ENCODE measurements around the gene TMCO1.
"Not testable (repeated sequence)": the region's sequence is repeated elsewhere in the genome, so short reads cannot be mapped to it uniquely, and the experiment has no call there.

The TMCO1 gene

GRCh38 chr1:165744913-165745312, 23.8 kb downstream of the TMCO1 start:
- not testable (repeated sequence) for DNase-seq

DNA sequence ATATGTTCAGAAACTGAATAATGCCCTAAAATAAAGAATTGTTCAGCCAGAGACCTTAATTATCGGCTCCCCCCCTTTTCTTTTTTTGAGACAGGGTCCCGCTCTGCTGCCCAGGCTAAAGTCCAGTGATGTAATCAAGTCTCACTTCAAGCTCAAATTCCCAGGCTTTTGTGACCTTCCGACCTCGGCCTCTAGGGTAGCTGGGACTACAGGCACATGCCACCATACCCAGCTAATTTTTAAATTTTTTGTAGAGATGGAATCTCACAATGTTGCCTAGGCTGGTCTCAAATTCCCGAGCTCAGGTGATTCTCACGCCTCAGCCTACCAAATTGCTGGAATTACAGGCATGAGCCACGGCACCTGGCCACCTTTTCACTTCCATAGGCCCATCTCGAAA, 26.5 kb downstream of the TMCO1 start:
- DNase-seq: no peak

DNA sequence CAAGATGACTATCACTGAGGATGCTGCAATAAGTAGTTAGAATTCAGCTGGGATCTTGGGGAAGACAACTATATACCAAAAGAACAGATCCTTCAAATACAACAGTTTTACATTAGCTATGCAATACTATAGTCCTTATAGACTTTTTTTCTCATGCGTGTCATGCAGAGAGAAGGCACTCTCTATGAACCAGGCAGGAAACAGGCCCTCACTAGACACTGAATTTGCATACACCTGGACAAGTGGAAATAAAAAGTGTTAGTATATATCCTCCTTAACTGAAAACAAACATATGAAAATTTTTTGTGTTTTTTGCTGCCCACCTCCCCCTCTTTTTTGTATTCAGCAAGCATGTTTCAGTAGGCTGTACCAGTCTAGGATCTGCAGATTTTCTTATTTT, 29.9 kb downstream of the TMCO1 start:
- DNase-seq: no peak

- DNase-seq: no peak
These were observed 31.5 kb downstream of the TMCO1 start for GRCh38 chr1:165737196-165737595.

DNA sequence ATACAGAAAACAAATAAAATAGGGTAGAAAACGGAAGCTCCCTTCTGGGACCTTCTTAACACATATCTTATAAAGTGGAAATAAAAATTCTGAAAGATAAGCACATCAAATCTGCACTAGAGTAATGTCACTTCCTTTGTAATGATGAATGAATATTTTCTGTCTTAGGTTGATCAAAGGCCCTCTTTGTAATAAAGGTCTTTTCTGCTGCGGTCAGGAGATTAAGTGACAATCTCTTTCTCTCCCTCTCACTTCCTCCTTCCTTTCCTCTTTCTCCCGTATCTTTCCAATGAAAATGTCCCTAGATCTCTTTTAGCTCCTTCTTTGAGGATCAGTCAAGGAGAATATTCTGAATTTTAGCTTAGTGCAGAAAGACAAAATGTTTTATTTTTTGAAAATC, 33.8 kb downstream of the TMCO1 start:
- DNase-seq: no peak

GRCh38 chr1:165726841-165727240, 41.8 kb downstream of the TMCO1 start:
- no peak for DNase-seq

GRCh38 chr1:165726169-165726568, 42.5 kb downstream of the TMCO1 start:
- no peak for DNase-seq

GRCh38 chr1:165717918-165718515, 50.7 kb downstream of the TMCO1 start:
- DNase-seq: peak; percentile 8 to 50

DNA sequence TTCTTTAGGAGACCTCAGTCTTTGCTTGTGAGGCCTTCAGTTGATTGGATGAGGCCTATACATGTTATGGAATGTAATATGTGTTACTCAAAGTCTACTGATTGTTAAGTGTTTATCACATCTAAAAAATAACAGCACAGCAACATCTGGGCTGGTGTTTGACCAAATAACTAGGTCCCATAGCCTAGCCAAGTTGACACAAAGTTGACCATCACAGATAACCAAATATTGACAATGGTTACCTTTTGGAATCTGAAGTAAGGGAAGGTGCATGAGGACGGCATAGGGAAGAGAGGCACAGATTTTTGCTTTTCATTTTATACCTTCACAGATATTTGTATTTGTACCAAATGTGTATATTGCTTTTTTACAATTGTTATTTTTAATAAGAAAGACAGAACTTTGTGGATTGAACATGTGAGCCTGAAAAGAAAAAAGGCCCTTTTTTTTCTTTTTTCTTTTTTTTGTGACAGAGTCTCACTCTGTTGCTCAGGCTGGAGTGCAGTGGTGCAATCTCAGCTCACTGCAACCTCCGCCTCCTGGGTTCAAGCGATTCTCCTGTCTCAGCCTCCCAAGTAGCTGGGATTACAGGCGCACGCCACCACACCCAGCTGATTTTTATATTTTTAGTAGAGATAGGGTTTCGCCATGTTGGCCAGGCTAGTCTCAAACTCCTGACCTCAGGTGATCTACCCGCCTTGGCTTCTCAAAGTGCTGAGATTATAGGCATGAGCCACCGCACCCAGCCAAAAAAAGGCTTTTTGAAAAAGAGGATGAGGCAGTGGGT, 52.2 kb downstream of the TMCO1 start:
- DNase-seq: not testable (repeated sequence)

- no peak for DNase-seq
These were observed 55.9 kb downstream of the TMCO1 start for GRCh38 chr1:165712764-165713163.

DNA sequence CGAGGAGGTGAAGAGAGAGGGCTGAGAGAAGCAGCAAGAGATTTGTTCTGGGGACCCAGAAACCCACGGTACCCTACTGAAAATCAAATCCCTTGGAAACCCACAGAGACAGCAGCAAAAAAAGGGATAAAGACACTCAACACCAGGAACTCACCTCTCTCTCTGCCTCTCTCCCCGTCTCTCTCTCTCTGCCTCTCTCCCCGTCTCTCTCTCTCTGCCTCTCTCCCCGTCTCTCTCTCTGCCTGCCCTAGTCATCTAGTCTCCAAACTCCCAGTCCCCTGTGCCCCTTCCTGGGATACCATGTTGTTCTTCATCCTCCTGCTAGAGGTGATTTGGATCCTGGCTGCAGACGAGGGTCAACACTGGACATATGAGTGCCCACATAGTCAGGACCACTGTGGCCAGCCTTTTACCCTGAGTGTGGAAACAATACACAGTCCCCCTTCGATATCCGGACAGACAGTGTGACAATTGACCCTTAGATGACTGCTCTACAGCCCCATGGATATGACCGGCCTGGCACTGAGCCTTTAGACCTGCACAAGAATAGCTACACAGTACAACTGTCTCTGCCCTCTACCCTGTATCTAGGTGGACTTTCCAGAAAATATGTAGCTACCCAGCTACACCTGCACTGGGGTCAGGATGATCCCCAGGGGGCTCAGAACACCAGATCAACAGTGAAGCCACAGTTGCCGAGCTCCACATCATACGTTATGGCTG, 60.5 kb downstream of the TMCO1 start:
- no peak for DNase-seq

GRCh38 chr1:165703648-165704047, 65.0 kb downstream of the TMCO1 start:
- DNase-seq: no peak

- DNase-seq: not testable (repeated sequence)
These were observed 66.7 kb downstream of the TMCO1 start for GRCh38 chr1:165701922-165702321.

GRCh38 chr1:165699577-165699976, 69.1 kb downstream of the TMCO1 start:
- DNase-seq: no peak

DNA sequence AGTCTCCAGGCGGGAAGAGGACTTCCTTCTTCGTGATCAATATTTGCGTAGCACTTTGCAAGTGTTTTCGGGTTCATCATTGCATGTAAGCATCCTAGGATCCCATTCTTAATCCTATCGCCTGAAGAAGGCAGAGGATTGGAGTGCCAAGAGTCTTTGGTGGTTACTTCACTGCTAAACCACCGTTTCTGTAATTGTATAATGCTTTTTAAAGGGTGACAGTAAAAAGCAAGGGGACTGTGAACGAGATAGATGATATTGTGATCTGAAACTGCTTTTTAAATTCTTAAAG, 70.0 kb downstream of the TMCO1 start:
- DNase-seq: no peak

GRCh38 chr1:165697881-165698760, 70.5 kb downstream of the TMCO1 start, which contains the start of gene ALDH9A1:
ALDH9A1 (minus strand) TSS chr1:165698562; CDS start chr1:165698558, 4 bp downstream.
- DNase-seq: peak; percentile 82 to 89

DNA sequence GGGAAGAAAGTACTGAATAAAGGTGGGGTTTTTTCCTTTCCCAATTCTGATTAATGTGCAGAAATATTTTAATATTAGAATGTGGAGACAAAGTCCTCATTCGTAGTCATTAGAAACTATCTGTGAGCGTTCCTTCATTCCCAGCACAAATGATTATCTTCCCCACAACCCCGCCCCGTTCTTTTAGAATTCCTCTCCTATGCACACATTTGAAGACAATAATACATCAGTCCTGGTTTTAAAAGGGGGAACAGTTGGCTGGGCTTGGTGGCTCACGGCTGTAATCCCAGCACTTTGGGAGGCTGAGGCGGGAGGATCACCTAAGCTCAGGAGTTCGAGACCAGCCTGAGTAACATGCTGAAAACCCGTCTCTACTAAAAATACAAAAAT, 71.2 kb downstream of the TMCO1 start:
- DNase-seq: no peak

GRCh38 chr1:165696625-165697100, 72.0 kb downstream of the TMCO1 start:
- no peak for DNase-seq

GRCh38 chr1:165695031-165695430, 73.6 kb downstream of the TMCO1 start:
- DNase-seq: no peak

GRCh38 chr1:165688046-165688445, 80.6 kb downstream of the TMCO1 start:
- DNase-seq: no peak

DNA sequence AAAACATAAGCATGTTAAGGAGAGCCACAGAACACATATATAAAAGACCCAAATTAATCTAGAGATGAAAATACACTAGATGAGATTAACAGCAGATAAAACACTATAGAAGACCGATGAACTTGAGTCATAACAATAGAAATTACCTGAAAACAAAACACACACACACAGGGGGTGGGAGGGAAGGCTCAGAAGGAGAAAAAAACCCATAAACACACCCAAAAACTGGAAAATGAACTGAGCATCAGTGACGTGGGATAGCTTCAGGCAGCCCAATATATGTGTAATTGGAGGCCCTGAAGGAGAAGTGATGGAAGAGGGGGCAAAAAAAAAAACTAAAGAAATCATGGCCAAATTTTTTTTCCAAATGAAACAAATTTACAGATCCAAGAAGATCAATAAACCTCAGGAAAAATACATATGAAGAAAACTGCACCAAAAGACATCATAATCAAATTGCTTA, 81.7 kb downstream of the TMCO1 start:
- DNase-seq: no peak

GRCh38 chr1:165686121-165686970, 82.3 kb downstream of the TMCO1 start:
- DNase-seq: peak in 1 of 2 donors; percentile 6
